Left ventricle myocardium inferior (tissue), 1 donor: ENCODE results near the gene TBCB. TPM values are rescaled to one million over a fixed set of nuclear protein-coding genes. Genes with fewer than 3 reads are reported as not detected.

ENCODE experiments used
- DNase-seq: peaks from one replicate; pipeline ENCODE4 v3.0.0-alpha.2; 2020
- H3K27ac ChIP-seq: fragments of 200-600 bp; replicated peaks from 2 replicates; pipeline ENCODE4 v1.8.0; 2021
- H3K27me3 ChIP-seq: fragments of 200-600 bp; 2 replicates; pipeline ENCODE4 v1.8.0; 2021; ENCODE audit warnings: low read depth
- H3K36me3 ChIP-seq: fragments of 200-600 bp; 2 replicates; pipeline ENCODE4 v1.8.0; 2021
- H3K4me1 ChIP-seq: fragments of 200-600 bp; 2 replicates; pipeline ENCODE4 v1.8.0; 2021
- H3K4me3 ChIP-seq: fragments of 200-600 bp; 2 replicates; pipeline ENCODE4 v1.8.0; 2021; ENCODE audit warnings: mild to moderate bottlenecking, moderate library complexity
- H3K9me3 ChIP-seq: fragments of 200-600 bp; replicated peaks from 2 replicates; pipeline ENCODE4 v1.8.0; 2021
- intact Hi-C: fragments of 100-400 bp; cut with micrococcal nuclease; formaldehyde crosslinking; loops from one replicate; pipeline ENCODE4 v1.11.0; 2022
- total RNA-seq: library from RNA; stranded (reverse); fragmentation: NEBNext Ultra II Directional; extraction: Animal tissue kit (Norgen Biotek cat#: 25700); gene quantifications from one replicate; pipeline ENCODE4 v1.2.1, GENCODE V29; 2021
- TF ChIP-seq, protein P1 (sequence below): fragments of 200-600 bp; IDR thresholded peaks from 2 replicates; pipeline ENCODE4 v1.8.0; 2021; ENCODE audit warnings: antibody characterized with exemption, mild to moderate bottlenecking, borderline replicate concordance
- donor health status: DM: no; HTN: yes; CAD: no; lungs with severe emphysema.

The TBCB gene
- total RNA-seq, 1 donor from 2014 or later, result 94.9 TPM

DNA sequence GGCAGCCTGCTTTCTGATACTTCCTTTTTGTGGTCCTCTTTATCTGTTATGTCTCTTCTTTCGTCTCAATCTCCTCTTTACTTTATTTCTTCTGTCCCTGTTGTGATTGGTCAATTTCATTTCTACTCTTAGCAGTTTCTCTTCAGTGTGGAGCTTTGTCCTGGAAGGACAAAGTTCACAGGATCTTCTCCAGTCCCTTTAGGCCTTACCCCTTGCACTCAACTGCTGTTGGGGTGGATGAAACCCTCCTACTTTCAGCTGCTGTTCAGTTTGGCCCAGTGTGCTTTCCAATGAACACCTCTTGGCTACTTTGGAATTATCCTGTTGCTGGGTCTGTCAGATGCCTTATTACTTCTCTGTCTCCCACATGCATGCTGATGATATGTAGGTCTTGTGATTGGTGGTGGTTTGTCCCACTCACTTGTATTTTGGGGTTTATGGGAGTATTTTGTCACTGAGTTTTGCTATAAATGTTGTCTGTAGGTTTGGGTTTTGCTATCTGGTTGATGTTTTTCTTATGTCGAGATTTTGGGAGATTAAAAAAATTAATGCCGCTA is 35.8 kb upstream of the TBCB start:
- peaks cover 4% of the 10 kb centered on the region for H3K4me1 ChIP-seq
- TF ChIP-seq, protein P1, sequence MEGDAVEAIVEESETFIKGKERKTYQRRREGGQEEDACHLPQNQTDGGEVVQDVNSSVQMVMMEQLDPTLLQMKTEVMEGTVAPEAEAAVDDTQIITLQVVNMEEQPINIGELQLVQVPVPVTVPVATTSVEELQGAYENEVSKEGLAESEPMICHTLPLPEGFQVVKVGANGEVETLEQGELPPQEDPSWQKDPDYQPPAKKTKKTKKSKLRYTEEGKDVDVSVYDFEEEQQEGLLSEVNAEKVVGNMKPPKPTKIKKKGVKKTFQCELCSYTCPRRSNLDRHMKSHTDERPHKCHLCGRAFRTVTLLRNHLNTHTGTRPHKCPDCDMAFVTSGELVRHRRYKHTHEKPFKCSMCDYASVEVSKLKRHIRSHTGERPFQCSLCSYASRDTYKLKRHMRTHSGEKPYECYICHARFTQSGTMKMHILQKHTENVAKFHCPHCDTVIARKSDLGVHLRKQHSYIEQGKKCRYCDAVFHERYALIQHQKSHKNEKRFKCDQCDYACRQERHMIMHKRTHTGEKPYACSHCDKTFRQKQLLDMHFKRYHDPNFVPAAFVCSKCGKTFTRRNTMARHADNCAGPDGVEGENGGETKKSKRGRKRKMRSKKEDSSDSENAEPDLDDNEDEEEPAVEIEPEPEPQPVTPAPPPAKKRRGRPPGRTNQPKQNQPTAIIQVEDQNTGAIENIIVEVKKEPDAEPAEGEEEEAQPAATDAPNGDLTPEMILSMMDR, result no peak
- intact Hi-C loops, result no loop called here

DNA sequence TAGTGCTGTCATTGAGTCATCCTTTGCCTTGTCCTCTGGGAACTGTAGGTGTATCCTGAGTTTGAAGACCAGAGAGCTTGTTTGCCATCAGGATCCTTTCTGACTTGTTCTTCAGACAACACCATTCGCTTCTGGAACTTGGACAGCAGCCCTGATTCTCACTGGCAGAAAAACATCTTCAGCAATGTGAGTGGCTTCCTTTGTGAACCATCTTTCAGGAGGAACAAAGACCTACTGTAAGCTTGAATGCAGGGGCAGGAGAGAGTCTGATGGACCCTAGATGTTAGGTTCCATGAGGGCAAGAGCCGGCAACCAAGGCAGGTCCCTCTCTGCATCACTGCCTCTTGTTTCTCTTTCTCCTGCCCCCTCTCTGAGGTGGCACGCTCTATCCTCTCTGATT is 33.9 kb upstream of the TBCB start:
- intact Hi-C loops, result no loop called here
- H3K4me1 ChIP-seq, result peaks cover 4% of the 10 kb centered on the region
- H3K27ac ChIP-seq, result no peak overlapping the region
- TF ChIP-seq, protein P1, result no peak
- no peak overlapping the region for H3K4me3 ChIP-seq
- DNase-seq, result no peak
- H3K9me3 ChIP-seq, result no peaks in the 10 kb centered on the region
- H3K27me3 ChIP-seq, result no peaks in the 10 kb centered on the region
- H3K36me3 ChIP-seq, result no peaks in the 10 kb centered on the region

More for the DNA sequence above, 35.8 kb upstream of the TBCB start:
- Histone ChIP-seq H3K4me3 (no peak overlapping the region), H3K27ac (no peak overlapping the region), H3K36me3 (no peaks in the 10 kb centered on the region), H3K9me3 (no peaks in the 10 kb centered on the region), H3K27me3 (no peaks in the 10 kb centered on the region)
- no peak for DNase-seq

DNA sequence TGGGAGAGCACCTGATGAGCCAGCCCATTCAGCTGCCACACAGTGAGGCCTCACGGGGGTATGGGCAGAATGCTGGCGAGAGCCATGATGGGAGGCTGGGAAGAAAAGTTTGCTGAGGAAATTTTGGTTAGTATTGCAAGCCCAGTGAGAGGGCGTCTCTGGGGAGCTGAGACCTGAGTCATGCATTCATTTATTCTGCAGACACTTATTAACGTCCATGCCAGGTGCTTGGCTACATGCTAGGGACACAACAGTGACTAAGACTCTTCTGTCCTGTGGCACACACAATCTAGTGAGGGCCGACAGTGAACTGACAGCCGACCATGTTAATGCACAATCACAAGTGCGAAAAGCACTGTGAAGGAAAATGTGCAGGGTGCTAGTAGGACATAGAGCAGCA is 33.4 kb upstream of the TBCB start:
- intact Hi-C loops, result no loop called here
- Histone ChIP-seq H3K27ac (no peak overlapping the region), H3K27me3 (no peaks in the 10 kb centered on the region), H3K4me3 (no peak overlapping the region), H3K4me1 (peaks cover 4% of the 10 kb centered on the region), H3K36me3 (no peaks in the 10 kb centered on the region), H3K9me3 (no peaks in the 10 kb centered on the region)
- TF ChIP-seq, protein P1, result no peak
- no peak for DNase-seq

DNA sequence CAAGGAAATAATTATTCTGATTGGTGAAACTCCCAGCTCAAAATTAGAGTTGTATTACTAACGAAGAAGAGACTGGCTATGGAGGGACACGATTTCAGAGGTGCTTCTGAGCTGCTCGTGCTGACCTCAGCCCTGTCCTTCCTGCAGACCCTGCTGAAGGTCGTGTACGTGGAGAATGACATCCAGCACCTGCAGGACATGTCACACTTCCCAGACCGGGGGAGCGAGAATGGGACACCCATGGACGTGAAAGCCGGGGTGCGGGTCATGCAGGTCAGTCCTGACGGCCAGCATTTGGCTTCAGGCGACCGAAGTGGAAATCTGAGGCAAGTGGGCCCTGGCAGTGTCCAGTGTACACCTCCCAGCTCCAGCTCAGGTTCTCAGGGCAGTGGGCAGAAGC is 32.4 kb upstream of the TBCB start:
- H3K9me3 ChIP-seq, result no peaks in the 10 kb centered on the region
- no peak for DNase-seq
- H3K4me3 ChIP-seq, result no peak overlapping the region
- no peak overlapping the region for H3K27ac ChIP-seq
- TF ChIP-seq, protein P1, result no peak
- H3K4me1 ChIP-seq, result peaks cover 4% of the 10 kb centered on the region
- intact Hi-C loops, result no loop called here
- H3K36me3 ChIP-seq, result no peaks in the 10 kb centered on the region
- no peaks in the 10 kb centered on the region for H3K27me3 ChIP-seq

DNA sequence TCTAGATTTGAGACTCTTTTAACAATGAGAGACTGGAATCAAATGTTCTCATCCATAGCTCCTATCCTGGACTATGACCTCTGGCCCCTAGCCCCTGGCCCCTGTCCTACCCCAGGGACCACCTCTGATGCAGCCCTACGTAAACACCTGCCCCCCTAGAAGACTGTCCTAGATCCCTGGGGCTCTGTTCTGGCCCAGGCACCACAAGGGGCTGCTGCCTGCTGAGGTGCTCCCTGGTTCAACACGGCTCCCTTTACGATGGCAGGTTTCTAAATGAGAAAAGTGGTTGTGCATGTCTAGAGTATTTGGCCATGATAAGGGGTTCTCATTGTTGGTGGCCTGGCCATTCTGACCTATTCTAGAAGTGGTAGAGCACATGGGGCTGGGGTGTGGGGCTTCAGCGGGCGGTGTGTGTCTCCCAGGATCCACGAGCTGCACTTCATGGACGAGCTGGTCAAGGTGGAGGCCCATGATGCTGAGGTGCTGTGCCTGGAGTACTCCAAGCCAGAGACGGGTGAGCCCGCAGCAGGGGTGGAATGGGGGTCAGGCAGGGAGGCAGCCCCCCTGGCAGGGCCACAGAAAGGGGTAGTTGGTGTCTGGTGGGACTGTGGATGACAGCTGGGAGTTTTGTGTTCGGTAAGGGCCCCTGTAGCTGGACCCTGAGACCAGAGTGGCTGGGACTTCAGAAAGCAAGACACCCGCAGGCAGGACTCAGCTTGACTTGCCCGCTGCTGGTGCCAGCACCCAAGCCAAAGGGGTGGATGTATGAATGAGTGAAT is 30.8 kb upstream of the TBCB start:
- no peaks in the 10 kb centered on the region for H3K9me3 ChIP-seq
- H3K27ac ChIP-seq, result no peak overlapping the region
- no peaks in the 10 kb centered on the region for H3K36me3 ChIP-seq
- H3K4me1 ChIP-seq, result peaks cover 4% of the 10 kb centered on the region
- DNase-seq, result no peak
- TF ChIP-seq, protein P1, result no peak
- no peak overlapping the region for H3K4me3 ChIP-seq
- H3K27me3 ChIP-seq, result no peaks in the 10 kb centered on the region
- intact Hi-C loops, result no loop called here
